EH (cell line): ENCODE results near the gene DDX49.
"Not testable (repeated sequence)": the region's sequence is repeated elsewhere in the genome, so short reads cannot be mapped to it uniquely, and the experiment has no call there.

Experiments
- DNase-seq: peaks from one replicate; pipeline ENCODE4 v3.0.0-alpha.2; 2015; ENCODE audit warnings: low read depth

DDX49 gene

DNA sequence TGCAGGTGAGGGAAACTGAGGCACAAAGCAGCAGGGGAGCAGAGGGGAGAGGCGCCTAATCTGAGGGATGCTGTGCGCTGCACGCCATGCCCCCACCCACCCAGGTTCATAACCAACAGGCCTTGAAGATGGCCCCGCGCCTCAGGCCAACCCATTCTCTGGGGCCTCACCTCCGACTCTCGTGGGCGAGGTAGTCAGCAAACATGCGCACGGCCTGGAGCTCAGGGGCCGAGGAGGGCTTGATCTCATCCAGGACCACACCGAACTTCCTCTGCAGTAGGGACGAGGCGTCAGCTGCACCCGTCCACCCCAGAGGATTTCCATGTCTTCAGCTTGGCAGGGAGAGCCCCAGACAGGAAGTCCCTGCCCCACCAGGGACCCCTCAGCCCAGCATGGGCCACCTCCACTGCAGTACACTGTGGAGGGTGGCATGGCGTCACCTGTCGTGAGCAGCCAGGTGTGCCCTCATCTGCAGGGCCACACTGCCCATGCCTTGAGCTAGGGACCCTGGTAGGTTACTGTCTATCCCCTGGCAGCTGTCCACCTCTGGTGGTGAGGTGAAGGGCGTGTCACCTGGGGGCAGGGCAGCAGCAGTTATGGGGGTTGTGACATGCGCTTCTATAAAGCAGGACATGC lies 8.6 kb upstream of the DDX49 start:
- no peak for DNase-seq

DNA sequence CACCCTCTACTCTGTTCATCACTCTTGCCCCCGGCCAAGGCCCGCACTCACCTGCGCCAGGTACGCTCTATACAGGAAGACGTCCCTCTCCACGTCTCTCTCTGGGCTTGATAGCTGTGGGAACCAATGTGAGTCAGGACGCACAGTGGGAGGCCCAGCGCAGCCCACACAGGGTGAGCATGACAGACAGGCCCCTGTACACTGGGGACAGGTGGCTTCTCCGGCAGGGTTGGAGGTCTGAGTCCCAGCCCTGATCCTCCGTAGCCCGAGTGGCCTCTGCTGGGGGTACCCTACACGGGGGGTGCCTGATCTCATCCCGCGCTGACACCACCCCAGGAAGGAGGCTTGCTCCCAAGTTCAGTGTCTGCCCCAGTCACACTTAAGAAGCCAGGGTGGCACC lies 6.6 kb upstream of the DDX49 start:
- no peak for DNase-seq

DNA sequence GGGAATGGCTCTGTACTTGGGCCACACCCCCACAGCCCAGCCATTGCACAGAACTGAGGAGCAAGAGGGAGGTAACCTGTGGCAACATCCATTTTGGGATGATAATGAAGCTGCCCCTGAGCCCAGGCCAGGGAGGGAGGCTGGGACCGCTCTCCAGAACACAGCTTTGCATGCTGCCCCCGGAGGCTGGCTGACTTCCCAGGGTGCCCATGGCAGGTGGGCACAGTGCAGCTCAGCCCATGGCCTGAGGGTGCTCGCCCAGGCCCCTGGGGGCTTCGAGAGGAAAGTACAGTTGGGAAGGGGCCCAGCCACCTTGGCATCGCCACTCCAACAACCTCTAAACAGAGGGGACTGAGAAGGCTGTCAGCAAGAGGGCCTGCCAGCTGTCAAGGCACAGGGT lies 6.0 kb upstream of the DDX49 start:
- no peak for DNase-seq

DNA sequence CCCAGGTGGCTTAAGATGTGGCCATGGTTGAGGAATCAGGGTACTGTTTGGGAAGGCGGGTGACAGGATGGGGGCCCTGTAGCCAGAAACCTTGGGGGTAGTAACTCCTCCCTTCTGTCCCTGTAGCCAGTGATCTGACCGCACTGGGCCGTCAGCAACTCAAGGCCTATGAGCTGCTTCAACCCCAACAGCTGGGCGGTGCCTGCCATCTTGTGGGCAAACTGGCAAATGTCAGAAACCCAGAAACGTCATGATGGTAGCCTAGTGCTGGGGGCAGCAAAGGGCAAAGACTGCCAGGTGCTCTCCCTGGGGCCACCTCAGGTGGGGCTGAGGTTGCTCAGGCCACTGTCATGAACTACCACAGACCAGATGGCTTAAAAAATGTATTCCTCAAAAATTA lies 3.9 kb upstream of the DDX49 start:
- DNase-seq = peak; percentile 48

- DNase-seq = not testable (repeated sequence)
Measured at GRCh38 chr19:18917593-18917992, 1.9 kb upstream of the DDX49 start.

DNA sequence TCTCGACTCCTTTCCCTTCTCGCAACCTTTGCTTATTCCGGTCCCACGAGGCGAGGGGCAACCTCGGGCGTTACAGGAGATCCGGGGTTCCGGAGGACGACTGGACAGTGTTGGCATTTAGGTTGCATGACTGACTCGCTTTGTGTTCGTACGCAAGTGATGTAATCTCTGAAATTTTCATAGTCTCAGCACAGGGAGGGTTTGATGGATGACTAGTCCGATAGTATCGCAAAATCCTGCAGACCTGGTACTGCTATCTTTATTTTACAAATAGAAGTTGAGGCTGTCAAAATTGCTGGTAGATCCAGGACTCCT lies 342 bp downstream of the DDX49 start:
- no peak for DNase-seq

DNA sequence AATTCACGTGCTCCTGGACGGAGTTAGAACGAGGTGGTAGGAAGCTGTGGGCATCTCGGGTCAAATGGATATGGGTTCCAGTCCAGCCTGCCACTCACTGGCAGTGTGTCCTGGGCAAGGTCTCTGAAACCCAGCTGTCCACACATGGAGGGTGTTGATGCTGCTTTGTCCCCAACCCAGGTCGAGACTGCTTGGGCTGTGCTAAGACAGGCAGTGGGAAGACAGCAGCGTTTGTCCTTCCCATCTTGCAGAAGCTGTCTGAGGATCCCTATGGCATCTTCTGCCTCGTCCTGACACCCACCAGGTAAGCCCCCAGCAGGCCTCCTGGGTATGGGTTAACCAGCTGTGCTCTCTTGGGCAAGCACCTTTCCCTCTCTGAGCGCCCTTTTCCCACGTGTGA lies 885 bp downstream of the DDX49 start:
- DNase-seq = no peak

DNA sequence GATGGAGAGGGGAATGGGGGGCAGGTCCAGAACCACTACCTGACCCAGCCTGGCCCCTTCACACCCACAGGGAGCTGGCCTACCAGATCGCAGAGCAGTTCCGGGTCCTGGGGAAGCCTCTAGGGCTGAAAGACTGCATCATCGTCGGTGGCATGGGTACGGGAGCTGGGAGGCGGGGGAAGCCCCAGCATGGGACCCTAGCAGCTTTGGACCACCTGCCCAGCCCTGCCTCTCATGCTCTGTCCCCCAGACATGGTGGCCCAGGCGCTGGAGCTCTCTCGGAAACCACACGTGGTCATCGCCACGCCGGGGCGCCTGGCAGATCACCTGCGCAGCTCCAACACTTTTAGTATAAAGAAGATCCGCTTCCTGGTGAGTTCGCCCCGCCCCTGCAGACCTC lies 2.1 kb downstream of the DDX49 start:
- DNase-seq = no peak

GRCh38 chr19:18922228-18922985 lies 2.9 kb downstream of the DDX49 start:
- no peak for DNase-seq

DNA sequence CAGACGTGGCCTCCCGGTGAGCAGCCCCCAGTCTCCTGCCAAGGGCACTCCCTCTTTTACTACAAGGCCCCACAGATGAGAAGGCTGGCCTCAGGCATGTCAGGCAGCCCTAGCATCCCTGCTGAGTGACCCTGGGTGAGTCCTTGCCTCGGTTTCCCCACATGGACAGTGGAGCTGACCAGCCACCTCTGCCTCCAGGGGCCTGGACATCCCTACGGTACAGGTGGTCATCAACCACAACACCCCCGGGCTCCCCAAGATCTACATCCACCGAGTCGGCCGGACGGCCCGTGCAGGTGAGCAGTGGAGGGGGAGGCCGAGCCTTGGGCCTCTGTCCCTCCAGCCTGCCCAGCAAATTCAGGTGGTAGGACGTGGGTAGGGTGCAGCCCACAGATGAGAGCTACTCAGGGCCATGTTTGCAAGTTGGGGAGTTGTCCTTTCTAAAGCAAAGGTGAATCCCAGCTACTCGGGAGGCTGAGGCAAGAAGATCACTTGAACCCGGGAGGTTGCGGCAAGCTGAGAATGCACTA lies 5.2 kb downstream of the DDX49 start:
- DNase-seq = no peak

DNA sequence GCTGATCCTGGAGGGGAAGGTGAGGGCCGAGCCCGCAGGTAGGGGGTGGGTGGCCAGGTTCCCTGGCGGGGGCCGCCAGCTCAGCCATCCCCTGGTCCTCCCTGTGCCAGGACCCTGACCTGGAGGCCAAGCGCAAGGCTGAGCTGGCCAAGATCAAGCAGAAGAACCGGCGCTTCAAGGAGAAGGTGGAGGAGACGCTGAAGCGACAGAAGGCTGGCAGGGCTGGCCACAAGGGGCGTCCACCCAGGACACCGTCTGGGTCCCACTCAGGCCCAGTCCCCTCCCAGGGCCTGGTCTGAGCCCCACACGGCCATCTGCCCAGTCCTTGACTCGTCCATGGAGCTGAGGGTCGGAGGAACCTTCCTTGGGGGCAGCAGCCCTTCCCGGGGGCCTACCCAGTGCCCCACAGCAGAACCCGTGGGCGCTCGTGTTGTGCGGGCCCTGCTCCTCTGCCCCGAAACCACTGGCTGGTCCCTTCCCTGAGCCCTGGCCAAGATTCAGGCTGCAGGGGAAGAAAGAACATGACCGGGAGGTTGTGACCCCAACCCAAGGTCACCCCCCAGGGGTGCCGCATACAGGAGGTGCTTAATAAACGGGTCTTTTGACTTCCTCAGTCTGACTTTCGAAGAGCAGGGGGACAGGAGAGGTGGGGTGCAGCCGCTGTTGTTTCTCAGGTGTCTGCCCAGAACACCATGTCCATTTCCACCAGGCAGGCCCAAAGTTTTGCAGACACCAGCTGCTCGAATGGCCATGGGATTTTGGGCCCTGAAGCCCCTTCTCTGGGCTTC lies 8.7 kb downstream of the DDX49 start:
- no peak for DNase-seq

DNA sequence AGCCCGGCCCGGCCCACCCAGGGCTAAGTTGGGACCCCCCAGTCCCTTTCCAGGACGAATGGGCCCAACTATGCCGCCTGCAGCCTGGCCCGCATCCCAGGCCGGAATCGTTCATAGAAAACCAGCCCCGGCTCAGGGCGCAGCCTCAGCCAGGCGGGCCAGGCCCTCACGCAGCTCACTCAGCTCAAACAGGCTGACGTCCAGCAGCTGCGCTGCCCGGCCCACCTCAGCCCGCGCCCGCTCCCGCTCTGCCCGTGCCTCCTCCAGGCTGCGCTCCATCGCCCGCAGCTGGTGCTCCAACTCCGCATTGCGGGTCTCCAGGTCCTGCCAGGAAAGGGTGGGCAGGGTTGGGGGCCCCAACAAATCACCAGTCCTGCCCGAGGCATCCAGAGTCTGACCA lies 9.8 kb downstream of the DDX49 start:
- no peak for DNase-seq

DNA sequence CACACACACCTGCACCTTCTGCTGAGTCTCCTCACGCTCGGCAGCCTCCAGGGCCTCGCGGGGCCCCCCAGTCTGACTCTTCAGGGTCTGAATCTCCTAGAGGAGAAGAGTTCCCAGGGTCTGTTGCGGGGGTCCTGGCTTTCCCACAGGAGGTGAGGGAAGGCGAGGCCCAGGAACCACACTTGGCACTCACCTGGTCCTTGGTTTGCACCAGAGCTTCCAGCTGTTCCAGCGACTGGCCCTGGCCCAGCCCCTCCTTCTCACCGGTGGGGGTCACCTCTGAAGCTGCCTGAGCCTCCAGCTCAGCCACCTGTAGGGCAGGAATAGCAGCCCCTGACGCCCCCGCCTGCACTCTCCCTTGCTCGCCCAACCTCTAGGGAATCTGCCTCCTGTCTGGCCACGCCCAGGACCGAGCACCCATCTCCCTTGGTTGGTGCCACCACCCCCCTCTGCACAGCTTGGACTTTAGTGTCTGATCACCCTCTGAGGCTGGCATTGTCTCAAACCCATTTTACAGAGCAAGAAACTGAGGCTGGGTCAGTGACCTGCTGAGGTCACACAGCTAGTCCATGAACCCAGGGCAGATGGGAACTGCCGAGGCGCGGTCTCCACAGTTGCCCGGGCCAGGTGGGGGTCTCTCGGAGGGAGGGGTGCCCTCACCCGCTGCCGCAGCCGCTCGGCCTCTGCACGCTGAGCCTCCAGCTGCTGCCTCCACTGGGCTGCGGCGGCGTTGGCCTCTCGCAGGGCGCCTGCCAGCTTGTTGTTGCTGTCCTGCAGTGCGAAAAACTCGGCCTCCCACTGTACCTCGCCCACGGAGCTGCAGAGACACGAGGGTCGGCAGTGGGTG lies 12.0 kb downstream of the DDX49 start:
- DNase-seq = no peak

GRCh38 chr19:18932216-18932841 lies 12.8 kb downstream of the DDX49 start:
- peak; percentile 49 for DNase-seq

GRCh38 chr19:18933297-18933696 lies 13.8 kb downstream of the DDX49 start:
- no peak for DNase-seq

- no peak for DNase-seq
Measured at GRCh38 chr19:18939163-18939562, 19.6 kb downstream of the DDX49 start.

GRCh38 chr19:18939922-18940768 lies 20.6 kb downstream of the DDX49 start:
- DNase-seq = peak; percentile 70

- DNase-seq = peak; percentile 67
Measured at GRCh38 chr19:18940769-18941627, 21.5 kb downstream of the DDX49 start, which contains the start of gene HOMER3. Gene HOMER3, minus strand, starts transcription at chr19:18941217. Its CDS starts 2,235 bp downstream, at chr19:18938982.

GRCh38 chr19:18941628-18942354 lies 22.3 kb downstream of the DDX49 start:
- no peak for DNase-seq
